Measurements from ENCODE around the gene ABCC3.

Gene ABCC3

GRCh38 chr17:50630524-50631194 lies 4.0 kb upstream of the ABCC3 start:
- DNase-seq: peak; percentile 18

GRCh38 chr17:50631195-50631907 lies 3.3 kb upstream of the ABCC3 start:
- DNase-seq: no peak

DNA sequence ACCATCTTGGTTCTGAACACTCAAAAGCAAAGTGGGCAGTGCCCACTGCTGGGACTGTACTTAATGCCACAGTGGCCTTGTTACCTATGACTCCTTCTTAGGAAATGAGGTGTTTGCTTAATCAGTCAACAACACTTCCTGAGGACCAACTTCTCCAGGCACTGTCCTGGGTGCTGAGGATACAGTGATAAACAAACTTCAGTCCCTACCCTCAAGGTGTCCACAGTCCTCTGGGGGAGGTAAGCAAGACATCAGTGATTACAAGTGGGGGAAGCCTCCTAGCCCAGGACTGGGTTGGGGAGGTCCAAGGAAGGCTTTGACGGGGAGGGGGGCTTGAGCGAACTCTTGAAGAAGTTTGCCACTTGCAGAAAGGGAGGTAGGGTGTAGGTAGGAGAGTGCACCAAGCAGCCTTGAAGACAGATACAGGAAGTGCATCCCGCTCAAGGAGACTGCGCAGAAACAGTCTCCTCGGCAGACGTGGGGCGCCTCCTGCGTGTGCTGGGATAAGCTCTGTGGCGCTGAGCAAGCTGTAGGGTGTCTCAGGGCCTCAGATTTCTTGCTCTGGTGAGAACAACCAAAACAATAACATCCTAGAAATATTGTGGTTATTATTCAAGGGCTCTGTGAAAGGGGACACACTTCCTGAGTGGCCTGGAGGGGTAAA lies 2.6 kb upstream of the ABCC3 start:
- DNase-seq: no peak

GRCh38 chr17:50632637-50633036 lies 2.0 kb upstream of the ABCC3 start:
- no peak for DNase-seq

GRCh38 chr17:50633683-50634082 lies 998 bp upstream of the ABCC3 start:
- no peak for DNase-seq

DNA sequence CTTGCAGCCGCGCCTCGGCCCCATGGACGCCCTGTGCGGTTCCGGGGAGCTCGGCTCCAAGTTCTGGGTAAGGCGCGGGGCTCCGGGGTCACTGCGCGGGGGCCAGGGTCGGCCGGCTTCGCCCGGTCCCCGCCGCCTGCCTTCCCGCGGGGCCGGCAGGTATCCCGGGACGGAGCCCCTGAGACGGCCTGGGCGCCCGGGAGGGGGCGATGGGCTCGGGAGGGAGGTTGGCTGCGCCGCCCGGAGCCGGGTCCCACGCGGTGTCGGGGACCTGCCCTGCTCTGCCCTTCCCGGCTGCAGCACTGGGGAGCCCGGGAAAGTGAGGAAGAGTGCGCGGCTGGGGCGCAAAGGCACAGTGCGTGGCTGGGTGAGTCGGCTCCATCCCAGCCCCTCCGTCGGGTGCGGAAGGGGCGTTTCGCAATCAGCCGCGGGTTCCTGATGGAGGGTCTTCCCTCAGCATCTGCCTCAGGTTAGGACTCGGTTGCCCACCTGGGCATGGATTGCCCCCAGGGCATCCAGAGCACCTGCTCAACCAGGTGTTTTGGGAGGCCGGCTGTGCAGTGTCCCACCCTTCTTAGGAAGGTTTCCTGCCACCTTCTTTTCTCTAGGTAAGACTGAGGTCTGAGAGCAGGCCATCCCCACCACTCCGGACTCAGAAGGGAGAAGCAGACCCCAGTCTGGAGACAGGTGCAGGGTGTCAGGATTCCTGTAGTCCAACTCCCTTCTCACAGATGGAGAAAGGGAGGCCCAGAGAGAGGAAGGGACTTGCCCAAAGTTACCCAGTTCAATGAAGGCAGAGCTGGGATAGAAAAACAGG lies 442 bp downstream of the ABCC3 start:
- peak; percentile 18 for DNase-seq

- DNase-seq: no peak
Measured at GRCh38 chr17:50635732-50635981, 976 bp downstream of the ABCC3 start.

GRCh38 chr17:50635982-50636803 lies 1.5 kb downstream of the ABCC3 start:
- peak; percentile 6 for DNase-seq

- peak; percentile 7 for DNase-seq
Measured at GRCh38 chr17:50636804-50637195, 2.1 kb downstream of the ABCC3 start.

GRCh38 chr17:50637829-50638605 lies 3.3 kb downstream of the ABCC3 start:
- no peak for DNase-seq

GRCh38 chr17:50638606-50638965 lies 3.9 kb downstream of the ABCC3 start:
- DNase-seq: no peak

- DNase-seq: peak; percentile 72
Measured at GRCh38 chr17:50638966-50639713, 4.5 kb downstream of the ABCC3 start.

- DNase-seq: peak; percentile 34
Measured at GRCh38 chr17:50640686-50641351, 6.1 kb downstream of the ABCC3 start.

DNA sequence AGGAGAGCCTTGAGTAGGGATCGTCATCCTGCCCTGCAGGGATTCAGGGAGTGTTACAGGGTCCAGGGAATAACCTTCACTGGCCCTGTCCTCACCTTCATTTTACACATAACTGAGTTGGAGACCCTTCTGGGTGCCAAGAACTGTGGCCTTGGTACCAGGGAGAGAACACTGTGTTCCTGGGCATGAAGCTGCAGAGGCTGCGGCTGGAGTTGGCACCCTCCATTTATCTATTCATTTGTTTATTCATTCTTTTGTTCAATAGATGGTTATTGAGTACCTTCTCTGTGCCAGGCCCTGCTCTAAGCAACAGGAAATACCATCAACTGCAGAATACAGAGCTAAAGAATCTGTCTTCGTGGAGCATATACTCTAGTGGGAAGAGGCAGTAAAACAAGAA lies 6.7 kb downstream of the ABCC3 start:
- no peak for DNase-seq

GRCh38 chr17:50642071-50642721 lies 7.5 kb downstream of the ABCC3 start:
- peak; percentile 16 for DNase-seq

DNA sequence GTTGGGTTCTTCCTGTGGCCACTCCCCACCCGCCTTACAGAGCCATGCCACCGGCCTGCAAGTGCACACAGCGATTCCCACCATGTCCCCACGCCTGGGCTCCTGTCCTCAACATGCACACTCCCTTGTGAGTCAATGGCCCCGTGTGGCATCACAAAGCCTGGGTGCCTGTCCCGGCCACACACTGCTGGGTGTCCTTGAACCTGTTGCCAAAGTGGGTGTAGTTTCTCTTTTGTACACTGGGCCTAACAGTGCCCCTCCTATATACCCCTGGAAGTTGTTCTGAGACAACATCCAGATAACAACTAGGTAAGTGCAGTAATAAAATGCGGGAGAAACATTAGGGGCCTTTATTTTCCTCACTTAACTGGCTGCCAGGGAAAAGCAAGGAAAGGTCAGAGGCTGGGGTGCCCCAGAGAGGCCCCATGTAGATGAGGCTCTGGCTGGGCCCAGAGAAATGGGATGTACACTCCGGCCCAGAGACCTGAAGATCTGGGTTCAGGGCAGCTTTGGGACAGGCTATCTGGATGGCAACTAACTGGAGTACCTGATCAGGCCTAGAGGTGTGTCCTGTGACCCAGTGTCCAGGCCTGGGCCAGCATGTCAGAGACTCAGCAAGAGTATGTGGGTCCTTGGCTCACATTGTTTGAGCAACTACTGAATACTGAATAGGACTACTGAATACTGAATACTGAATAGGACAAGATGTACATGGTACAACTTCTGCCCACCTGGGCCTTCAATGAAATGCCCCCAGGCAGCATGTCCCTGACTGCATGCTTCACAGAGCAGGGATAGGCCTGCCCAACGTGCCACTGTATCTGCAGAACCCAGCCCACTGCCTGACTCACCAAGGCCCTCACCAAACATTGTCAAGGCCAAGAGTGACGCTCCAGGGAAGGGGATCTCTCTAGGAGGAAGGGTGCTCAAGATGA lies 8.3 kb downstream of the ABCC3 start:
- DNase-seq: peak; percentile 7

DNA sequence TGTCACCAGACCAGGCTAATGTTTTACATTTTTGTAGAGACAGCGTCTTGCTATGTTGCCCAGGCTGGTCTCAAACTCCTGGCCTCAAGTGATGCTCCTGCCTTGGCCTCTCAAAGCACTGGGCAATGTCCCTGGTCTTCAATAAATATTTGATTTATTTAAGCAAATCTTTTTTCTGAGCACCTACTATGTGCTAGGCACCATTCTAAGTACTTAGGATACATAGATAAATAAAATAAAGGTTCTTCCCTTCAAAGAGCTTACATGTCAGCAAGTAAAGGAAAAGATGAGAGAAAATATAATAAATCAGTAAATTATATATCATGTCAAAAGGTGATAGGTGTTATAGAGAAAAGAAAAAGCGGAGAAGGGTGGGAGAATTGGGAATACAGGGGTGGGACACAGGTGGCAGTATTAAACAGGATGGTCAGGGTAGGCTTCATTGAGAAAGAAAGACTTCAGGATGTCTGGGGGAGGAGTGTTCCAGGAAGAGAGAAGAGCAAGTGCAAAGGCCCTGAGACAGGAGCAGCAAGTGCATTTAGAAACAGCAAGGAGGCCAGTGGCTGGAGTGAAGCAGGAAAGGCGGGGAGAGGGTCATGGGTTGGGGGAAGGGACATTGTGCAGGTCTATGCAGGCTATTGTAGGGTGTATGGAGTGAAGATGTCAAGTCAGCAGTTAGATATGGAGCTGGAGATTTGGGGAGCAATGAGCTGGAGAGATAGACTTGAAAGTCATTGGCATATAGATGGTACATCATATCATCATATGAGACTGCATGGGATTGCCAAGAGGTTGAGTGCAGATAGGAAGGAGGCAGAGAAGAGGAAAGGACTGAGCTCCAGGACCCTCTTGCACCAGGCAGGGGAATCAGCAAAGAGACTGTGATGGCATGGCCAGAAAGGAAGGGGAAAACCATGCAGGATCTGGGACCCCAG lies 11.3 kb downstream of the ABCC3 start:
- no peak for DNase-seq

DNA sequence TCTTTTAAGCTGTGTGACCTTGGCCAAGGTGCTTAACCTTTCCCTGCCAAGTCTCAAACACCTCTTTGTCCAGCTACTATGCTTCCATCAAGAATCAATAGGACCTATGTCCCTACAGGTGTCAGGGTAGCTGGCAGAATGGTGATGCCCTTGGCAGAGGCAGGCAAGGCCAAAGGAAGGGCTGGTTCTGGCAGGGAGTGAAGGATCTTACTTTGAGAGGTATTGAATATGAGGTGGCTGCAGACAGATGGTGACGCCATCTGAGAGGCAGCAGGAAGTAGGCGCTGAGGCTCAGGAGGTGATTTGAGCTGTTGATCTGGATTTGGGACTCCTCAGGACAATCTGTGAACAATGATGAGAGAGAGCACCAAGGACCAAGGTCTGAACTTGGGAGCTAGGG lies 12.5 kb downstream of the ABCC3 start:
- no peak for DNase-seq

All from right hindlimb (tissue), 1 donor.